Esophagus muscularis mucosa (tissue), 4 donors: ENCODE measurements around the gene PCNX2. TPM values are rescaled to one million over a fixed set of nuclear protein-coding genes. Genes with fewer than 3 reads are reported as not detected.

Experiments used
- DNase-seq: peaks from one replicate; pipeline ENCODE4 v3.0.0-alpha.2; 2017; ENCODE audit errors: extremely low spot score
- H3K27ac ChIP-seq, 4 donors: fragments of 200-600 bp; sonication (generic); replicated peaks in 1 of 4; 1 replicate in 3 of 4; 2 replicates in 1 of 4; pipeline ENCODE4 v1.5.1; 2016 to 2019; ENCODE audit warnings: mild to moderate bottlenecking in 1 of 4
- H3K27me3 ChIP-seq, 4 donors: fragments of 200-600 bp; sonication (generic); one replicate each; pipeline versions ENCODE4 v1.5.1 to v1.6.0; 2016 to 2019
- H3K36me3 ChIP-seq, 4 donors: fragments of 200-600 bp; sonication (generic); one replicate each; pipeline ENCODE4 v1.5.1; 2016 to 2019
- H3K4me1 ChIP-seq, 4 donors: fragments of 200-600 bp; sonication (generic); one replicate each; pipeline ENCODE4 v1.5.1; 2016 to 2019
- H3K4me3 ChIP-seq, 4 donors: fragments of 200-600 bp; sonication (generic); 1 replicate in 2 of 4; 2 replicates in 2 of 4; pipeline ENCODE4 v1.5.1; 2016 to 2019; ENCODE audit warnings: mild to moderate bottlenecking in 4 of 4, moderate library complexity in 1 of 4
- H3K9me3 ChIP-seq, 4 donors: fragments of 200-600 bp; sonication (generic); 1 replicate in 3 of 4; 2 replicates in 1 of 4; pipeline ENCODE4 v1.5.1; 2016 to 2019
- CTCF ChIP-seq, 3 experiments: fragments of 200-600 bp in 2 of 3; fragments of 450-650 bp in 1 of 3; sonication (generic) in 2 of 3; IDR thresholded peaks; one replicate each; pipeline ENCODE4 v1.5.1; 2017 to 2019; ENCODE audit warnings: antibody characterized with exemption in 3 of 3, mild to moderate bottlenecking in 2 of 3, moderate library complexity in 1 of 3
- EP300 ChIP-seq: sonication (generic); formaldehyde crosslinking; IDR thresholded peaks from one replicate; pipeline ENCODE4 v1.6.1; 2017; ENCODE audit warnings: antibody characterized with exemption
- POLR2A ChIP-seq: fragments of 450-650 bp; IDR thresholded peaks from one replicate; pipeline ENCODE4 v1.6.1; 2017; ENCODE audit warnings: antibody characterized with exemption, moderate library complexity, mild to moderate bottlenecking, low read depth
- POLR2AphosphoS5 ChIP-seq, 2 donors: sonication (generic); formaldehyde crosslinking; IDR thresholded peaks; one replicate each; pipeline ENCODE4 v1.6.1; 2017; ENCODE audit warnings: antibody characterized with exemption in 2 of 2
- WGBS: methylation state at CpG from one replicate; pipeline ENCODE4 v1.1.5; 2018; 5-methylcytosine and 5-hydroxymethylcytosine counted together
- intact Hi-C: fragments of 100-400 bp; cut with DNase I; formaldehyde crosslinking; loops from one replicate; pipeline ENCODE4 v1.15.1; 2023
- total RNA-seq, 4 donors: library from RNA; depleted of rRNA; stranded (reverse); fragments of >200 nt; gene quantifications; one replicate each; pipeline versions ENCODE4 v1.1.0 to v1.2.1, GENCODE V29; 2016

Gene PCNX2
- total RNA-seq, 4 donors from 2014 or later = 5.7 to 23.3 (median 7.9) TPM

- Histone ChIP-seq H3K36me3 (no peaks in the 10 kb centered on the region), H3K9me3 (peaks cover 0 to 7% (median 2%) of the 10 kb centered on the region in 4 donors), H3K27me3 (peaks cover 0 to 4% (median 0%) of the 10 kb centered on the region in 4 donors), H3K4me3 (no peak overlapping the region), H3K4me1 (peaks cover under 1 to 9% (median 7%) of the 10 kb centered on the region in 4 donors), H3K27ac (no peak overlapping the region)
- no peak for DNase-seq
- TF ChIP-seq CTCF (IDR thresholded peaks at IDR 0.05) = no peak
- no peak for TF ChIP-seq POLR2AphosphoS5 (IDR thresholded peaks at IDR 0.05)
- TF ChIP-seq POLR2A = no peak
- TF ChIP-seq EP300 = no peak
- 86% methylated on average over 2 of the region's 2 CpGs for WGBS
- intact Hi-C loops = loop anchor here (10.0 kb wide), 1 partner anchor 494 kb away; no protein-coding TSS in a partner anchor
These were observed 4.8 kb upstream of the PCNX2 start for GRCh38 chr1:233300326-233300725.

GRCh38 chr1:233299450-233299849 lies 3.9 kb upstream of the PCNX2 start:
- no peak for DNase-seq
- Histone ChIP-seq H3K27me3 (peaks cover 0 to 7% (median 0%) of the 10 kb centered on the region in 4 donors), H3K4me3 (no peak overlapping the region), H3K27ac (no peak overlapping the region), H3K4me1 (peaks cover 5 to 16% (median 15%) of the 10 kb centered on the region in 4 donors), H3K36me3 (no peaks in the 10 kb centered on the region), H3K9me3 (peaks cover 0 to 7% (median 2%) of the 10 kb centered on the region in 4 donors)
- 89% methylated on average over 5 of the region's 5 CpGs for WGBS
- intact Hi-C loops = no loop called here
- TF ChIP-seq CTCF (IDR thresholded peaks at IDR 0.05) = no peak
- no peak for TF ChIP-seq POLR2A
- TF ChIP-seq EP300 = no peak
- TF ChIP-seq POLR2AphosphoS5 (IDR thresholded peaks at IDR 0.05) = no peak

- Histone ChIP-seq H3K27ac (no peak overlapping the region), H3K4me3 (peak overlapping the region; percentile 62 to 91 (median 74)), H3K36me3 (no peaks in the 10 kb centered on the region), H3K4me1 (peaks cover 5 to 16% (median 15%) of the 10 kb centered on the region in 4 donors), H3K27me3 (peaks cover 0 to 7% (median 0%) of the 10 kb centered on the region in 4 donors), H3K9me3 (no peaks in the 10 kb centered on the region)
- intact Hi-C loops = no loop called here
- DNase-seq = no peak
- WGBS = under 1% methylated on average over 5 of the region's 5 CpGs
- no peak for TF ChIP-seq POLR2AphosphoS5 (IDR thresholded peaks at IDR 0.05)
- no peak for TF ChIP-seq CTCF (IDR thresholded peaks at IDR 0.05)
- no peak for TF ChIP-seq POLR2A
- TF ChIP-seq EP300 = no peak
These were observed 424 bp upstream of the PCNX2 start for GRCh38 chr1:233295975-233296322.

GRCh38 chr1:233294913-233295236 lies 650 bp downstream of the PCNX2 start:
- TF ChIP-seq POLR2A (no peak), POLR2AphosphoS5 (IDR thresholded peaks at IDR 0.05) (no peak)
- H3K4me1 ChIP-seq = peaks cover 5 to 16% (median 15%) of the 10 kb centered on the region in 4 donors
- H3K36me3 ChIP-seq = no peaks in the 10 kb centered on the region
- H3K27me3 ChIP-seq = peaks cover 0 to 7% (median 0%) of the 10 kb centered on the region in 4 donors
- H3K27ac ChIP-seq = peak overlapping the region; percentile 60 to 74 (median 71)
- peak overlapping the region; percentile 62 to 91 (median 74) for H3K4me3 ChIP-seq
- no peak for DNase-seq
- intact Hi-C loops = no loop called here
- WGBS = 16% methylated on average over 8 of the region's 8 CpGs
- H3K9me3 ChIP-seq = no peaks in the 10 kb centered on the region

GRCh38 chr1:233293556-233294446 lies 1.7 kb downstream of the PCNX2 start:
- no peaks in the 10 kb centered on the region for H3K36me3 ChIP-seq
- 97% methylated on average over 3 of the region's 3 CpGs for WGBS
- no peak for DNase-seq
- no peak overlapping the region for H3K4me3 ChIP-seq
- intact Hi-C loops = no loop called here
- H3K27ac ChIP-seq = no peak overlapping the region
- peaks cover 5 to 16% (median 15%) of the 10 kb centered on the region in 4 donors for H3K4me1 ChIP-seq
- TF ChIP-seq EP300 (no peak), CTCF (IDR thresholded peaks at IDR 0.05) (no peak), POLR2A (no peak), POLR2AphosphoS5 (IDR thresholded peaks at IDR 0.05) (no peak)
- H3K9me3 ChIP-seq = no peaks in the 10 kb centered on the region
- H3K27me3 ChIP-seq = peaks cover 0 to 7% (median 0%) of the 10 kb centered on the region in 4 donors
